Psoas muscle (tissue), 8 donors: ENCODE data around the gene ATG2B. TPM values are rescaled to one million over a fixed set of nuclear protein-coding genes. Genes with fewer than 3 reads are reported as not detected.

Source experiments
- ATAC-seq, 4 donors: fragments of 200-7000 bp; cut with Tn5 transposase; one replicate each; pipeline ENCODE4 v1.9.1; 2020; ENCODE audit warnings: moderate library complexity in 3 of 4, mild to moderate bottlenecking in 2 of 4
- DNase-seq, 2 donors: peaks; one replicate each; pipeline ENCODE4 v3.0.0-alpha.2; 2020
- H3K27ac ChIP-seq: fragments of 200-600 bp; one replicate; pipeline ENCODE4 v1.8.0; 2022
- H3K27me3 ChIP-seq, 3 donors: fragments of 200-600 bp in 1 of 3; one replicate each; pipeline versions ENCODE4 v1.6.1 to v1.8.0; 2013 to 2022; ENCODE audit warnings: low read length in 2 of 3, mild to moderate bottlenecking in 2 of 3, moderate library complexity in 1 of 3; ENCODE audit not compliant: insufficient read depth in 3 of 3
- H3K36me3 ChIP-seq, 2 donors: fragments of 200-600 bp in 1 of 2; one replicate each; pipeline versions ENCODE4 v1.6.1 to v1.8.0; 2013 to 2022; ENCODE audit warnings: low read depth in 1 of 2, mild to moderate bottlenecking in 1 of 2, moderate library complexity in 1 of 2; ENCODE audit not compliant: insufficient read depth in 1 of 2
- H3K4me1 ChIP-seq: fragments of 200-600 bp; one replicate; pipeline ENCODE4 v1.8.0; 2022
- H3K4me3 ChIP-seq: fragments of 200-600 bp; one replicate; pipeline ENCODE4 v1.8.0; 2022; ENCODE audit warnings: mild to moderate bottlenecking
- H3K9me3 ChIP-seq: fragments of 200-600 bp; one replicate; pipeline ENCODE4 v1.8.0; 2022
- WGBS, 3 donors: extraction: QIAGEN DNeasy Blood & Tissue Kit; methylation state at CpG; one replicate each; pipeline versions ENCODE4 v1.1.6 to v1.1.7; 2013; 5-methylcytosine and 5-hydroxymethylcytosine counted together
- intact Hi-C, 2 donors: fragments of 100-400 bp; cut with DNase I; formaldehyde crosslinking; loops; one replicate each; pipeline versions ENCODE4 v1.11.0 to v1.14.2; 2022
- polyA plus RNA-seq, 3 donors: library from polyadenylated mRNA; stranded (reverse); fragments of 200-250 nt; gene quantifications; one replicate each; pipeline ENCODE4 v1.2.3, GENCODE V29; 2013
- total RNA-seq, 4 donors: library from RNA; stranded (reverse); fragmentation: NEBNext Ultra II Directional in 2 of 4; extraction: Animal tissue kit (Norgen Biotek cat#: 25700) in 2 of 4; gene quantifications; one replicate each; pipeline versions ENCODE4 v1.2.1 to v1.2.4, GENCODE V29; 2021 to 2023
- TF ChIP-seq, protein P1 (sequence below): fragments of 200-600 bp; IDR thresholded peaks from one replicate; pipeline ENCODE4 v1.8.0; 2022; ENCODE audit warnings: antibody characterized with exemption
- donor health status: healthy with polysubstance abuse.
- donor health status: DM: no; HTN: no; CAD: no; lungs with moderate emphysema.
- donor health status: Bipolar disorder and iron deficiency.
- donor health status: healthy.
- donor health status: DM: yes; HTN: yes; CAD: no.
- donor health status: DM: no; HTN: no; CAD: no.
- donor health status: DM: no; HTN: no; CAD: no.
- donor health status: DM: yes; HTN: yes; CAD: no.

Gene ATG2B
- total and polyA plus RNA-seq, 7 donors, result 2.7 to 21.5 (median 12.6) TPM

GRCh38 chr14:96307434-96307833, 55.7 kb downstream of the ATG2B start:
- DNase-seq, result no peak
- no peak for ATAC-seq
- intact Hi-C loops, result loop anchor here (10.0 kb wide), 2 partner anchors 247 to 257 kb away; no protein-coding TSS in a partner anchor
- H3K4me1 ChIP-seq, result no peaks in the 10 kb centered on the region
- H3K27me3 ChIP-seq, result no peaks in the 10 kb centered on the region
- no peak overlapping the region for H3K4me3 ChIP-seq
- H3K36me3 ChIP-seq, result peaks cover 13 to 97% of the 10 kb centered on the region in 2 donors
- TF ChIP-seq, protein P1, sequence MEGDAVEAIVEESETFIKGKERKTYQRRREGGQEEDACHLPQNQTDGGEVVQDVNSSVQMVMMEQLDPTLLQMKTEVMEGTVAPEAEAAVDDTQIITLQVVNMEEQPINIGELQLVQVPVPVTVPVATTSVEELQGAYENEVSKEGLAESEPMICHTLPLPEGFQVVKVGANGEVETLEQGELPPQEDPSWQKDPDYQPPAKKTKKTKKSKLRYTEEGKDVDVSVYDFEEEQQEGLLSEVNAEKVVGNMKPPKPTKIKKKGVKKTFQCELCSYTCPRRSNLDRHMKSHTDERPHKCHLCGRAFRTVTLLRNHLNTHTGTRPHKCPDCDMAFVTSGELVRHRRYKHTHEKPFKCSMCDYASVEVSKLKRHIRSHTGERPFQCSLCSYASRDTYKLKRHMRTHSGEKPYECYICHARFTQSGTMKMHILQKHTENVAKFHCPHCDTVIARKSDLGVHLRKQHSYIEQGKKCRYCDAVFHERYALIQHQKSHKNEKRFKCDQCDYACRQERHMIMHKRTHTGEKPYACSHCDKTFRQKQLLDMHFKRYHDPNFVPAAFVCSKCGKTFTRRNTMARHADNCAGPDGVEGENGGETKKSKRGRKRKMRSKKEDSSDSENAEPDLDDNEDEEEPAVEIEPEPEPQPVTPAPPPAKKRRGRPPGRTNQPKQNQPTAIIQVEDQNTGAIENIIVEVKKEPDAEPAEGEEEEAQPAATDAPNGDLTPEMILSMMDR, result no peak
- WGBS, 3 donors, result 88 to 91% (median 88%) methylated on average over 4 of the region's 4 CpGs
- H3K9me3 ChIP-seq, result no peaks in the 10 kb centered on the region
- no peak overlapping the region for H3K27ac ChIP-seq

GRCh38 chr14:96304956-96305355, 58.2 kb downstream of the ATG2B start:
- TF ChIP-seq, protein P1, result no peak
- H3K27me3 ChIP-seq, result no peaks in the 10 kb centered on the region
- 76 to 84% (median 80%) methylated on average over 9 of the region's 9 CpGs for WGBS, 3 donors
- intact Hi-C loops, result loop anchor here (10.0 kb wide), 2 partner anchors 250 to 260 kb away; no protein-coding TSS in a partner anchor
- H3K27ac ChIP-seq, result no peak overlapping the region
- DNase-seq, result no peak
- no peak overlapping the region for H3K4me3 ChIP-seq
- no peak for ATAC-seq
- no peaks in the 10 kb centered on the region for H3K4me1 ChIP-seq
- H3K9me3 ChIP-seq, result no peaks in the 10 kb centered on the region
- H3K36me3 ChIP-seq, result peaks cover 13 to 95% of the 10 kb centered on the region in 2 donors

GRCh38 chr14:96303981-96304380, 59.2 kb downstream of the ATG2B start:
- DNase-seq, result no peak
- Histone ChIP-seq H3K27ac (no peak overlapping the region), H3K4me1 (no peaks in the 10 kb centered on the region), H3K9me3 (no peaks in the 10 kb centered on the region), H3K36me3 (peaks cover 10 to 92% of the 10 kb centered on the region in 2 donors), H3K4me3 (no peak overlapping the region), H3K27me3 (no peaks in the 10 kb centered on the region)
- TF ChIP-seq, protein P1, result no peak
- WGBS, 3 donors, result 89 to 98% (median 91%) methylated on average over 3 of the region's 3 CpGs
- no peak for ATAC-seq
- intact Hi-C loops, result loop anchor here (10.0 kb wide), 2 partner anchors 251 to 261 kb away; no protein-coding TSS in a partner anchor

DNA sequence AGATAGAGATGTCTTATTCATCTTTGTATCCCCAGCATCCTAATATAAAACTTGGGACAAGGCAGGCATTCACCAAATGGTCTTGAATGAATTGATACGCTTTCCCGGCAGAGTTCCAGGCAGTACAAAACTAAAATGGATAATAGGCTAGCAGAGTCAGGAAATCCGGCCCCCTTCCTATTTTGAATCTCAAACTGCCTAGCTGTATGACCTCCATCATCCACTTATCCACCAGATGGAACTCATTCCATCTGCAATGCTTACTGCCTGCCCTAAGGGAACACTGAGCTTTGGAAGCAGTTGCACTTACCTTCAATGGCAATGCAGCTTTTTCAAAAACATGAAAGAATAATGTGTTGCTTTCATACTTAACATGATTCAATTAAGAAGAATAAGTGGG, 63.7 kb downstream of the ATG2B start:
- intact Hi-C loops, result loop anchor here (5.0 to 10.0 kb wide), 2 partner anchors 45 to 123 kb away; no protein-coding TSS in a partner anchor
- Histone ChIP-seq H3K27me3 (no peaks in the 10 kb centered on the region), H3K27ac (no peak overlapping the region), H3K4me1 (no peaks in the 10 kb centered on the region), H3K36me3 (peaks cover 6 to 68% of the 10 kb centered on the region in 2 donors), H3K9me3 (no peaks in the 10 kb centered on the region), H3K4me3 (no peak overlapping the region)
- DNase-seq (no peak), ATAC-seq (no peak)
- WGBS, 3 donors, result 49 to 73% (median 53%) methylated on average over 3 of the region's 3 CpGs
- TF ChIP-seq, protein P1, result no peak

DNA sequence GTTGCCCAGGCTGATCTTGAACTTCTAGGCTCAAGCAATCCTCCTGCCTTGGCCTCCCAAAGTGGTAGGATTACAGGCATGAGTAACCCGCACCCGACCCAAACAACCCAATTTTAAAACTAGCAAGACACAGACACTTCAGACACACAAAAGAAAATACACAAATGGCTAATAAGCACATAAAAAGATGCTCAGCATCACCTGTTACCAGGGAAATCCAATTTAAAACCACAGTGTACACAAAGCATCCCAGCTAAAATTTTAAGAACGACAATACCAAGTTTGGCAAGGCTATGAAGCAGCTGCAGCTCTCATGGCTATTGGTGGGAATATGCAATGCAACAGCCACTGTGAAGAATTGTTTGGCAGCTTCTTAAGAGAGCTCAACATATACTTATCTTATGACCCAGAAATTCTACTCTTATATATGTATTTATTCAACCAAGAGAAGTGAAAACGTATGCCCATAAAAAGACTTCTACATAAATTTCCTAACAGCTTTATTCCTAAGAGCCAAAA, 65.1 kb downstream of the ATG2B start:
- Histone ChIP-seq H3K9me3 (no peaks in the 10 kb centered on the region), H3K27me3 (no peaks in the 10 kb centered on the region), H3K27ac (no peak overlapping the region), H3K4me3 (no peak overlapping the region), H3K36me3 (peaks cover 0 to 67% of the 10 kb centered on the region in 2 donors), H3K4me1 (no peaks in the 10 kb centered on the region)
- TF ChIP-seq, protein P1, result no peak
- no peak for DNase-seq
- intact Hi-C loops, result loop anchor here (2.0 to 10.0 kb wide), 3 partner anchors 47 to 129 kb away; no protein-coding TSS in a partner anchor
- 83 to 87% (median 86%) methylated on average over 4 of the region's 4 CpGs for WGBS, 3 donors
- no peak for ATAC-seq
